ENCODE results near the gene PRRT2. TPM values are rescaled to one million over a fixed set of nuclear protein-coding genes. Genes with fewer than 3 reads are reported as not detected.
"Not testable (repeated sequence)": the region's sequence is repeated elsewhere in the genome, so short reads cannot be mapped to it uniquely, and the experiment has no call there.

The PRRT2 gene
- total and polyA plus RNA-seq, 10 of the 15 experiments (the other 5 are each of a cell fraction or from before 2014, with no cell fraction given), result 0.08 to 0.49 (median 0.12) TPM; not detected in 4

- WGBS (ENCODE audit: insufficient coverage, insufficient replicate concordance, low lambda C conversion rate, missing lambda C conversion rate), result 64% methylated on average over 10 of the region's 10 CpGs
- POLR2A ChIA-PET, result no interaction called here
- Histone ChIP-seq H3K79me2 (ENCODE audit: control insufficient read depth, insufficient read depth, low read length) (no peaks in the 10 kb centered on the region), H3K4me3 (no peak overlapping the region), H3K36me3 (ENCODE audit: control insufficient read depth in 2 of 2, insufficient read depth in 2 of 2, low read length in 1 of 2) (no peaks in the 10 kb centered on the region), H3K27me3 (replicated peaks in 1 of 2; ENCODE audit: control insufficient read depth in 2 of 2, insufficient read depth in 2 of 2, low read length in 1 of 2) (no peaks in the 10 kb centered on the region), H3K27ac (ENCODE audit: control insufficient read depth, insufficient read depth) (no peak overlapping the region), H4K20me1 (ENCODE audit: control insufficient read depth, insufficient read depth) (no peaks in the 10 kb centered on the region), H3K9ac (ENCODE audit: control insufficient read depth, insufficient read depth, low read length) (no peak overlapping the region), H3K4me1 (ENCODE audit: control insufficient read depth, insufficient read depth, low read length) (no peaks in the 10 kb centered on the region; the same call in none of the 2 replicates), H2AFZ (ENCODE audit: control insufficient read depth, low read depth, low read length) (no peak overlapping the region), H3K4me2 (ENCODE audit: control insufficient read depth, insufficient read depth) (no peak overlapping the region), H3K9me3 (replicated peaks; ENCODE audit: control insufficient read depth, insufficient read depth, low read length) (no peaks in the 10 kb centered on the region)
- ATAC-seq, result no peak
- no peak for TF ChIP-seq HDAC6 (IDR thresholded peaks at IDR 0.05; ENCODE audit: unreplicated experiment)
- no peak for TF ChIP-seq SUZ12 (IDR thresholded peaks at IDR 0.05; ENCODE audit: unreplicated experiment)
- no peak for TF ChIP-seq EZH2 (IDR thresholded peaks at IDR 0.05; ENCODE audit: borderline replicate concordance, control insufficient read depth, low read depth, low read length)
- TF ChIP-seq, protein P1, sequence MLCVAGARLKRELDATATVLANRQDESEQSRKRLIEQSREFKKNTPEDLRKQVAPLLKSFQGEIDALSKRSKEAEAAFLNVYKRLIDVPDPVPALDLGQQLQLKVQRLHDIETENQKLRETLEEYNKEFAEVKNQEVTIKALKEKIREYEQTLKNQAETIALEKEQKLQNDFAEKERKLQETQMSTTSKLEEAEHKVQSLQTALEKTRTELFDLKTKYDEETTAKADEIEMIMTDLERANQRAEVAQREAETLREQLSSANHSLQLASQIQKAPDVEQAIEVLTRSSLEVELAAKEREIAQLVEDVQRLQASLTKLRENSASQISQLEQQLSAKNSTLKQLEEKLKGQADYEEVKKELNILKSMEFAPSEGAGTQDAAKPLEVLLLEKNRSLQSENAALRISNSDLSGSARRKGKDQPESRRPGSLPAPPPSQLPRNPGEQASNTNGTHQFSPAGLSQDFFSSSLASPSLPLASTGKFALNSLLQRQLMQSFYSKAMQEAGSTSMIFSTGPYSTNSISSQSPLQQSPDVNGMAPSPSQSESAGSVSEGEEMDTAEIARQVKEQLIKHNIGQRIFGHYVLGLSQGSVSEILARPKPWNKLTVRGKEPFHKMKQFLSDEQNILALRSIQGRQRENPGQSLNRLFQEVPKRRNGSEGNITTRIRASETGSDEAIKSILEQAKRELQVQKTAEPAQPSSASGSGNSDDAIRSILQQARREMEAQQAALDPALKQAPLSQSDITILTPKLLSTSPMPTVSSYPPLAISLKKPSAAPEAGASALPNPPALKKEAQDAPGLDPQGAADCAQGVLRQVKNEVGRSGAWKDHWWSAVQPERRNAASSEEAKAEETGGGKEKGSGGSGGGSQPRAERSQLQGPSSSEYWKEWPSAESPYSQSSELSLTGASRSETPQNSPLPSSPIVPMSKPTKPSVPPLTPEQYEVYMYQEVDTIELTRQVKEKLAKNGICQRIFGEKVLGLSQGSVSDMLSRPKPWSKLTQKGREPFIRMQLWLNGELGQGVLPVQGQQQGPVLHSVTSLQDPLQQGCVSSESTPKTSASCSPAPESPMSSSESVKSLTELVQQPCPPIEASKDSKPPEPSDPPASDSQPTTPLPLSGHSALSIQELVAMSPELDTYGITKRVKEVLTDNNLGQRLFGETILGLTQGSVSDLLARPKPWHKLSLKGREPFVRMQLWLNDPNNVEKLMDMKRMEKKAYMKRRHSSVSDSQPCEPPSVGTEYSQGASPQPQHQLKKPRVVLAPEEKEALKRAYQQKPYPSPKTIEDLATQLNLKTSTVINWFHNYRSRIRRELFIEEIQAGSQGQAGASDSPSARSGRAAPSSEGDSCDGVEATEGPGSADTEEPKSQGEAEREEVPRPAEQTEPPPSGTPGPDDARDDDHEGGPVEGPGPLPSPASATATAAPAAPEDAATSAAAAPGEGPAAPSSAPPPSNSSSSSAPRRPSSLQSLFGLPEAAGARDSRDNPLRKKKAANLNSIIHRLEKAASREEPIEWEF (IDR thresholded peaks at IDR 0.05; ENCODE audit: insufficient replicate concordance, low read depth, low read length), result no peak
- no peak for TF ChIP-seq RAD51 (IDR thresholded peaks at IDR 0.05)
- TF ChIP-seq ETV6 (conservative IDR thresholded peaks at IDR 0.05 in 1 of 2, IDR thresholded peaks at IDR 0.05 in 1 of 2; ENCODE audit: borderline replicate concordance in 1 of 2, low read depth in 1 of 2), result no peak
- no peak for TF ChIP-seq CHD1 (IDR thresholded peaks at IDR 0.05; ENCODE audit: low read depth, low read length)
- TF ChIP-seq KAT2A (conservative IDR thresholded peaks at IDR 0.05; ENCODE audit: control insufficient read depth, low read depth, low read length), result no peak
- intact Hi-C loops (cut with micrococcal nuclease; ENCODE audit: unreplicated experiment), result no loop called here
- SMC1A ChIA-PET (ENCODE audit: uncharacterized antibody, unreplicated experiment), result interaction anchor here (1.8 kb wide), 1 partner anchor 25 kb away, joined by 7 read pairs; no protein-coding TSS in a partner anchor
- RAD21 ChIA-PET (ENCODE audit: unreplicated experiment), result no interaction called here
- no peak for DNase-seq (ENCODE audit: low read depth, low spot score)
- CTCF ChIA-PET, result no interaction called here
- in situ Hi-C loops (cut with MboI), result no loop called here
- FAIRE-seq, result no peak
- no TSS peak for BruUV-seq (replicated peaks)
These were observed 32.5 kb upstream of the PRRT2 start for GRCh38 chr16:29779474-29779873.

DNA sequence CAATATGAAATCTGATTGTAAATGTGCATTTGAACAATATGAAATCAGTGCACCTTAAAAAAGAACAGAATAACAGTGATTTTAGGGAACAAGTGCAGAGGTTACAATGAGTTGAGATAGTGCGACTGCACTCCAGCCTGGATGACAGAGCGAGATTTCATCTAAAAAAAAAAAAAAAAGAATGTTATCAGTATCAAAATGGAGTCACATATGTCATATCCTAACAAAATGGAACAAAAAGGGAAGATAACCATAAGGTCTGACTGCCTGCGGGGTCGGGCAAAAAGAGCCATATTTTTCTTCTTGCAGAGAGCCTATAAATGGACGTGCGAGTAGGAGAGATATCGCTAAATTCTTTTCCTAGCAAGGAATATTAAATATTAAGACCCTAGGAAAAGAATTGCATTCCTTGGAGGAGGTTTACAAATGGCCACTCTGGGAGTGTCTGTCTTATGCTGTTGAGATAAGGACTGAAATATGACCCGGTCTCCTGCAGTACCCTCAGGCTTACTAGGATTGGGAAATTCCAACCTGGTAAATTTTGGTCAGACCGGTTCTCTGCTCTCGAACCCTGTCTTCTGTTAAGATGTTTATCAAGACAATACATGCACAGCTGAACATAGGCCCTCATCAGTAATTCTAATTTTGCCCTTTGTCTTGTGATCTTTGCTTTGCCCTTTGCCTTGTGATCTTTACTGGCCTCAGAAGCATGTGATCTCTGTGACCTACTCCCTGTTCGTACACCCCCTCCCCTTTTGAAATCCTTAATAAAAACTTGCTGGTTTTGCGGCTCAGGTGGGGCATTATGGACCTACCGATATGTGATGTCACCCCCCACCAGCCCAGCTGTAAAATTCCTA is 28.7 kb upstream of the PRRT2 start:
- BruUV-seq (replicated peaks); H3K36me3 ChIP-seq (ENCODE audit: control insufficient read depth in 2 of 2, insufficient read depth in 2 of 2, low read length in 1 of 2); H3K4me1 ChIP-seq (ENCODE audit: control insufficient read depth, insufficient read depth, low read length); H4K20me1 ChIP-seq (ENCODE audit: control insufficient read depth, insufficient read depth); ATAC-seq; DNase-seq (ENCODE audit: low read depth, low spot score); POLR2A ChIA-PET; FAIRE-seq; H3K9me3 ChIP-seq (replicated peaks; ENCODE audit: control insufficient read depth, insufficient read depth, low read length); H3K27ac ChIP-seq (ENCODE audit: control insufficient read depth, insufficient read depth); H3K9ac ChIP-seq (ENCODE audit: control insufficient read depth, insufficient read depth, low read length); H3K4me2 ChIP-seq (ENCODE audit: control insufficient read depth, insufficient read depth); H3K27me3 ChIP-seq (replicated peaks in 1 of 2; ENCODE audit: control insufficient read depth in 2 of 2, insufficient read depth in 2 of 2, low read length in 1 of 2); RAD21 ChIA-PET (ENCODE audit: unreplicated experiment); H2AFZ ChIP-seq (ENCODE audit: control insufficient read depth, low read depth, low read length); H3K79me2 ChIP-seq (ENCODE audit: control insufficient read depth, insufficient read depth, low read length); H3K4me3 ChIP-seq: not testable (repeated sequence)
- CTCF ChIA-PET, result interaction anchor here (0.7 to 3.4 kb wide), 4 partner anchors 8 to 53 kb away, joined by 3 to 24 read pairs (median 4); no protein-coding TSS in a partner anchor
- in situ Hi-C loops (cut with MboI) (loop anchor here (5.0 kb wide), 1 partner anchor 51 kb away; no protein-coding TSS in a partner anchor), intact Hi-C loops (cut with micrococcal nuclease; ENCODE audit: unreplicated experiment) (loop anchor here (5.0 kb wide), 1 partner anchor 36 kb away; the partner anchor contains the start of gene C16orf54)
- WGBS (ENCODE audit: insufficient coverage, insufficient replicate concordance, low lambda C conversion rate, missing lambda C conversion rate), result 80% methylated on average over 13 of the region's 13 CpGs
- SMC1A ChIA-PET (ENCODE audit: uncharacterized antibody, unreplicated experiment), result interaction anchor here (1.3 to 2.2 kb wide), 2 partner anchors 28 to 54 kb away, joined by 3 to 10 read pairs; no protein-coding TSS in a partner anchor

Data from GM12878 (cell line).